C4-2B (cell line): Measurements from ENCODE around the gene ZFAND3.

Source experiments
- CTCF ChIP-seq: fragments of 450-650 bp; conservative IDR thresholded peaks from 2 replicates; pipeline ENCODE4 v1.5.1; 2017; ENCODE audit warnings: mild to moderate bottlenecking
- ZFX ChIP-seq: fragments of 450-650 bp; IDR thresholded peaks from 2 replicates; pipeline ENCODE4 v1.6.1; 2017

GRCh38 chr6:37919417-37920157 is 100.1 kb downstream of the ZFAND3 start:
- TF ChIP-seq CTCF (no peak), ZFX (no peak)
